Stimulated activated CD8-positive, alpha-beta memory T cell treated with anti-CD3 and anti-CD28 coated beads, Interleukin-4, amount 100 ng/mL, for 24 hours (primary cell): Measurements from ENCODE around the gene CCDC92.
A peak's percentile ranks its signal among the peaks of the same experiment; 100 is the strongest.

ENCODE experiments used
- DNase-seq: peaks from one replicate; pipeline ENCODE4 v3.0.0-alpha.2; 2020; ENCODE audit warnings: low read depth

Gene CCDC92

GRCh38 chr12:123973552-123974341 lies 1.1 kb upstream of the CCDC92 start:
- DNase-seq = peak; percentile 4

- DNase-seq = no peak
Observed at GRCh38 chr12:123971770-123972456, 718 bp downstream of the CCDC92 start.

- DNase-seq = no peak
Observed at GRCh38 chr12:123971449-123971769, 1.2 kb downstream of the CCDC92 start.

- DNase-seq = no peak
Observed at GRCh38 chr12:123967121-123967586, 5.5 kb downstream of the CCDC92 start.

GRCh38 chr12:123966596-123966995 lies 6.0 kb downstream of the CCDC92 start:
- no peak for DNase-seq

GRCh38 chr12:123965382-123965781 lies 7.2 kb downstream of the CCDC92 start:
- no peak for DNase-seq

- no peak for DNase-seq
Observed at GRCh38 chr12:123963821-123964220, 8.8 kb downstream of the CCDC92 start.

GRCh38 chr12:123962513-123962912 lies 10.1 kb downstream of the CCDC92 start:
- no peak for DNase-seq

- no peak for DNase-seq
Observed at GRCh38 chr12:123961585-123962345, 10.9 kb downstream of the CCDC92 start.

GRCh38 chr12:123960856-123961255 lies 11.8 kb downstream of the CCDC92 start:
- DNase-seq = no peak

GRCh38 chr12:123960029-123960735 lies 12.4 kb downstream of the CCDC92 start:
- DNase-seq = no peak

GRCh38 chr12:123958876-123959275 lies 13.8 kb downstream of the CCDC92 start:
- DNase-seq = no peak

GRCh38 chr12:123958462-123958861 lies 14.2 kb downstream of the CCDC92 start:
- no peak for DNase-seq

GRCh38 chr12:123957196-123957595 lies 15.4 kb downstream of the CCDC92 start:
- DNase-seq = no peak

- no peak for DNase-seq
Observed at GRCh38 chr12:123956249-123956648, 16.4 kb downstream of the CCDC92 start.

- DNase-seq = no peak
Observed at GRCh38 chr12:123954647-123955350, 17.8 kb downstream of the CCDC92 start.

GRCh38 chr12:123952037-123952436 lies 20.6 kb downstream of the CCDC92 start:
- no peak for DNase-seq

GRCh38 chr12:123951467-123951866 lies 21.2 kb downstream of the CCDC92 start:
- DNase-seq = no peak

- DNase-seq = no peak
Observed at GRCh38 chr12:123950476-123951349, 21.9 kb downstream of the CCDC92 start.

- no peak for DNase-seq
Observed at GRCh38 chr12:123949770-123950165, 22.9 kb downstream of the CCDC92 start.
